GF-D8 (cell line): ENCODE data around the gene MACROD2.
"Not testable (repeated sequence)": the region's sequence is repeated elsewhere in the genome, so short reads cannot be mapped to it uniquely, and the experiment has no call there.

Source experiments
- DNase-seq: peaks from one replicate; lab custom pipeline; 2025; lab: John Stamatoyannopoulos, UW

The MACROD2 gene

GRCh38 chr20:14992153-14992552 is 996.8 kb downstream of the MACROD2 start:
- no peak for DNase-seq

GRCh38 chr20:14992961-14993360 is 997.6 kb downstream of the MACROD2 start:
- no peak for DNase-seq

GRCh38 chr20:14996883-14997672 is 1001.8 kb downstream of the MACROD2 start:
- no peak for DNase-seq

- DNase-seq: no peak
Observed at GRCh38 chr20:14997791-14998190, 1002.5 kb downstream of the MACROD2 start.

- no peak for DNase-seq
Observed at GRCh38 chr20:15005300-15005986, 1010.1 kb downstream of the MACROD2 start.

- no peak for DNase-seq
Observed at GRCh38 chr20:15011631-15012030, 1016.3 kb downstream of the MACROD2 start.

GRCh38 chr20:15012566-15012965 is 1017.2 kb downstream of the MACROD2 start:
- no peak for DNase-seq

GRCh38 chr20:15016875-15017274 is 1021.6 kb downstream of the MACROD2 start:
- DNase-seq: not testable (repeated sequence)

GRCh38 chr20:15018966-15019365 is 1023.6 kb downstream of the MACROD2 start:
- DNase-seq: no peak

GRCh38 chr20:15020845-15021244 is 1025.5 kb downstream of the MACROD2 start:
- no peak for DNase-seq

- DNase-seq: no peak
Observed at GRCh38 chr20:15022921-15023320, 1027.6 kb downstream of the MACROD2 start.

- no peak for DNase-seq
Observed at GRCh38 chr20:15026759-15027158, 1031.4 kb downstream of the MACROD2 start.

- DNase-seq: no peak
Observed at GRCh38 chr20:15030826-15031225, 1035.5 kb downstream of the MACROD2 start.

GRCh38 chr20:15031546-15032351 is 1036.4 kb downstream of the MACROD2 start:
- no peak for DNase-seq

GRCh38 chr20:15032352-15032622 is 1037.0 kb downstream of the MACROD2 start:
- DNase-seq: no peak

GRCh38 chr20:15033269-15033668 is 1038.0 kb downstream of the MACROD2 start:
- DNase-seq: no peak

GRCh38 chr20:15033891-15034290 is 1038.6 kb downstream of the MACROD2 start:
- no peak for DNase-seq

GRCh38 chr20:15036948-15037347 is 1041.6 kb downstream of the MACROD2 start:
- no peak for DNase-seq

- DNase-seq: no peak
Observed at GRCh38 chr20:15039088-15039752, 1043.9 kb downstream of the MACROD2 start.

GRCh38 chr20:15042723-15043122 is 1047.4 kb downstream of the MACROD2 start:
- DNase-seq: no peak

GRCh38 chr20:15045246-15045645 is 1049.9 kb downstream of the MACROD2 start:
- no peak for DNase-seq

- DNase-seq: no peak
Observed at GRCh38 chr20:15047042-15047441, 1051.7 kb downstream of the MACROD2 start.
